GM21447 (cell line): ENCODE results near the gene KCNMA1.

Source experiments
- ATAC-seq: cut with Tn5 transposase; IDR thresholded peaks from one replicate; pipeline ENCODE4 v1.9.1; 2021; ENCODE audit not compliant: unreplicated experiment

The KCNMA1 gene

GRCh38 chr10:76899490-76899889, 738.1 kb downstream of the KCNMA1 start:
- ATAC-seq = no peak

- ATAC-seq = no peak
Observed at GRCh38 chr10:76892766-76893479, 744.7 kb downstream of the KCNMA1 start.

GRCh38 chr10:76887223-76888010, 750.2 kb downstream of the KCNMA1 start:
- ATAC-seq = no peak

GRCh38 chr10:76885816-76886215, 751.8 kb downstream of the KCNMA1 start:
- ATAC-seq = no peak

GRCh38 chr10:76884673-76885275, 752.8 kb downstream of the KCNMA1 start:
- no peak for ATAC-seq

- no peak for ATAC-seq
Observed at GRCh38 chr10:76883596-76883995, 754.0 kb downstream of the KCNMA1 start.

GRCh38 chr10:76882796-76883195, 754.8 kb downstream of the KCNMA1 start:
- ATAC-seq = no peak

GRCh38 chr10:76882245-76882644, 755.4 kb downstream of the KCNMA1 start:
- peak; percentile 59 for ATAC-seq

- ATAC-seq = peak; percentile 73
Observed at GRCh38 chr10:76881477-76882220, 756.0 kb downstream of the KCNMA1 start.

- ATAC-seq = no peak
Observed at GRCh38 chr10:76880931-76881330, 756.7 kb downstream of the KCNMA1 start.

GRCh38 chr10:76879116-76879913, 758.3 kb downstream of the KCNMA1 start:
- no peak for ATAC-seq

GRCh38 chr10:76878514-76878913, 759.1 kb downstream of the KCNMA1 start:
- no peak for ATAC-seq

GRCh38 chr10:76874896-76875295, 762.7 kb downstream of the KCNMA1 start:
- no peak for ATAC-seq

- no peak for ATAC-seq
Observed at GRCh38 chr10:76874176-76874575, 763.4 kb downstream of the KCNMA1 start.

- ATAC-seq = no peak
Observed at GRCh38 chr10:76871697-76872295, 765.8 kb downstream of the KCNMA1 start.

- no peak for ATAC-seq
Observed at GRCh38 chr10:76869931-76870330, 767.7 kb downstream of the KCNMA1 start.

GRCh38 chr10:76868098-76868977, 769.3 kb downstream of the KCNMA1 start:
- no peak for ATAC-seq

- ATAC-seq = no peak
Observed at GRCh38 chr10:76866841-76867586, 770.6 kb downstream of the KCNMA1 start.
